ENCODE results near the gene PGGT1B. TPM values are rescaled to one million over a fixed set of nuclear protein-coding genes. Genes with fewer than 3 reads are reported as not detected.
A peak's percentile ranks its signal among the peaks of the same experiment; 100 is the strongest.

PGGT1B gene
- total RNA-seq, 2 donors from 2014 or later, result 39.3 to 44.9 TPM

- DNase-seq (no peak), ATAC-seq (no peak)
- no peak overlapping the region for H3K4me3 Mint-ChIP-seq
- H3K27me3 Mint-ChIP-seq, result no peaks in the 10 kb centered on the region
- H3K4me1 Mint-ChIP-seq, result peaks cover 8% of the 10 kb centered on the region
- H3K36me3 Mint-ChIP-seq (ENCODE audit: low read depth), result peaks cover 7% of the 10 kb centered on the region
- no peaks in the 10 kb centered on the region for H3K9me3 ChIP-seq (ENCODE audit: control insufficient read depth, low read length, poor library complexity, severe bottlenecking)
- H3K27ac Mint-ChIP-seq, result peak overlapping the region; percentile 83
Measured at GRCh38 chr5:115241881-115242642, 20.6 kb downstream of the PGGT1B start.

- Mint-ChIP-seq H3K27me3 (no peaks in the 10 kb centered on the region), H3K4me1 (peaks cover 9% of the 10 kb centered on the region), H3K27ac (no peak overlapping the region), H3K4me3 (no peak overlapping the region), H3K36me3 (ENCODE audit: low read depth) (peaks cover 11% of the 10 kb centered on the region)
- ATAC-seq (no peak), DNase-seq (no peak)
- H3K9me3 ChIP-seq (ENCODE audit: control insufficient read depth, low read length, poor library complexity, severe bottlenecking), result no peaks in the 10 kb centered on the region
Measured at GRCh38 chr5:115237066-115237465, 25.6 kb downstream of the PGGT1B start.

- Mint-ChIP-seq H3K4me1 (peaks cover 9% of the 10 kb centered on the region), H3K27me3 (no peaks in the 10 kb centered on the region), H3K4me3 (no peak overlapping the region), H3K36me3 (ENCODE audit: low read depth) (peaks cover 11% of the 10 kb centered on the region), H3K27ac (no peak overlapping the region)
- no peak for ATAC-seq
- no peaks in the 10 kb centered on the region for H3K9me3 ChIP-seq (ENCODE audit: control insufficient read depth, low read length, poor library complexity, severe bottlenecking)
- DNase-seq, result no peak
Measured at GRCh38 chr5:115236599-115236998, 26.1 kb downstream of the PGGT1B start.

- peaks cover 26% of the 10 kb centered on the region for H3K4me1 Mint-ChIP-seq
- peaks cover 19% of the 10 kb centered on the region for H3K36me3 Mint-ChIP-seq (ENCODE audit: low read depth)
- no peak overlapping the region for H3K4me3 Mint-ChIP-seq
- ATAC-seq (no peak), DNase-seq (no peak)
- H3K27me3 Mint-ChIP-seq, result no peaks in the 10 kb centered on the region
- H3K9me3 ChIP-seq (ENCODE audit: control insufficient read depth, low read length, poor library complexity, severe bottlenecking), result no peaks in the 10 kb centered on the region
- H3K27ac Mint-ChIP-seq, result no peak overlapping the region
Measured at GRCh38 chr5:115231598-115231997, 31.1 kb downstream of the PGGT1B start.

GRCh38 chr5:115229606-115230005, 33.1 kb downstream of the PGGT1B start:
- Mint-ChIP-seq H3K4me1 (peaks cover 24% of the 10 kb centered on the region), H3K27ac (no peak overlapping the region), H3K36me3 (ENCODE audit: low read depth) (peaks cover 20% of the 10 kb centered on the region), H3K4me3 (no peak overlapping the region), H3K27me3 (no peaks in the 10 kb centered on the region)
- ATAC-seq (no peak), DNase-seq (no peak)
- H3K9me3 ChIP-seq (ENCODE audit: control insufficient read depth, low read length, poor library complexity, severe bottlenecking), result no peaks in the 10 kb centered on the region

- Mint-ChIP-seq H3K4me3 (no peak overlapping the region), H3K36me3 (ENCODE audit: low read depth) (peaks cover 21% of the 10 kb centered on the region)
Measured at GRCh38 chr5:115227281-115227680, 35.4 kb downstream of the PGGT1B start.

GRCh38 chr5:115214541-115214940, 48.1 kb downstream of the PGGT1B start:
- Mint-ChIP-seq H3K27ac (no peak overlapping the region), H3K36me3 (ENCODE audit: low read depth) (peaks cover 2% of the 10 kb centered on the region)

More at GRCh38 chr5:115227281-115227680, 35.4 kb downstream of the PGGT1B start:
- Mint-ChIP-seq H3K4me1 (peaks cover 20% of the 10 kb centered on the region), H3K27me3 (no peaks in the 10 kb centered on the region), H3K27ac (no peak overlapping the region)
- ATAC-seq (no peak), DNase-seq (no peak)
- H3K9me3 ChIP-seq (ENCODE audit: control insufficient read depth, low read length, poor library complexity, severe bottlenecking), result no peaks in the 10 kb centered on the region

GRCh38 chr5:115209279-115209678, 53.4 kb downstream of the PGGT1B start:
- Mint-ChIP-seq H3K36me3 (ENCODE audit: low read depth) (peaks cover 7% of the 10 kb centered on the region), H3K4me3 (no peak overlapping the region)

More at GRCh38 chr5:115214541-115214940, 48.1 kb downstream of the PGGT1B start:
- H3K27me3 Mint-ChIP-seq, result no peaks in the 10 kb centered on the region
- H3K4me3 Mint-ChIP-seq, result no peak overlapping the region
- H3K4me1 Mint-ChIP-seq, result peaks cover 4% of the 10 kb centered on the region
- DNase-seq (no peak), ATAC-seq (no peak)
- H3K9me3 ChIP-seq (ENCODE audit: control insufficient read depth, low read length, poor library complexity, severe bottlenecking), result peaks cover 2% of the 10 kb centered on the region

GRCh38 chr5:115202952-115203351, 59.7 kb downstream of the PGGT1B start:
- no peak overlapping the region for H3K27ac Mint-ChIP-seq
- peaks cover 7% of the 10 kb centered on the region for H3K4me1 Mint-ChIP-seq
- H3K36me3 Mint-ChIP-seq (ENCODE audit: low read depth), result no peaks in the 10 kb centered on the region
- no peaks in the 10 kb centered on the region for H3K9me3 ChIP-seq (ENCODE audit: control insufficient read depth, low read length, poor library complexity, severe bottlenecking)
- no peak for ATAC-seq
- H3K27me3 Mint-ChIP-seq, result no peaks in the 10 kb centered on the region
- no peak for DNase-seq
- no peak overlapping the region for H3K4me3 Mint-ChIP-seq

More at GRCh38 chr5:115209279-115209678, 53.4 kb downstream of the PGGT1B start:
- H3K27me3 Mint-ChIP-seq, result no peaks in the 10 kb centered on the region
- H3K4me1 Mint-ChIP-seq, result peaks cover 9% of the 10 kb centered on the region
- H3K9me3 ChIP-seq (ENCODE audit: control insufficient read depth, low read length, poor library complexity, severe bottlenecking), result peaks cover 2% of the 10 kb centered on the region
- ATAC-seq (peak; percentile 94), DNase-seq (no peak)
- H3K27ac Mint-ChIP-seq, result peak overlapping the region; percentile 85

GRCh38 chr5:115196161-115196560, 66.5 kb downstream of the PGGT1B start:
- Mint-ChIP-seq H3K36me3 (ENCODE audit: low read depth) (peaks cover 3% of the 10 kb centered on the region), H3K4me3 (no peak overlapping the region), H3K27me3 (no peaks in the 10 kb centered on the region), H3K27ac (no peak overlapping the region), H3K4me1 (no peaks in the 10 kb centered on the region)
- DNase-seq (no peak), ATAC-seq (no peak)
- H3K9me3 ChIP-seq (ENCODE audit: control insufficient read depth, low read length, poor library complexity, severe bottlenecking), result no peaks in the 10 kb centered on the region

- DNase-seq (no peak), ATAC-seq (no peak)
- Mint-ChIP-seq H3K36me3 (ENCODE audit: low read depth) (peaks cover 3% of the 10 kb centered on the region), H3K27me3 (peaks cover 9% of the 10 kb centered on the region), H3K4me3 (no peak overlapping the region), H3K27ac (no peak overlapping the region), H3K4me1 (no peaks in the 10 kb centered on the region)
- no peaks in the 10 kb centered on the region for H3K9me3 ChIP-seq (ENCODE audit: control insufficient read depth, low read length, poor library complexity, severe bottlenecking)
Measured at GRCh38 chr5:115194676-115195075, 68.0 kb downstream of the PGGT1B start.

- ATAC-seq (no peak), DNase-seq (no peak)
- Mint-ChIP-seq H3K36me3 (ENCODE audit: low read depth) (peaks cover 3% of the 10 kb centered on the region), H3K4me1 (no peaks in the 10 kb centered on the region), H3K27ac (no peak overlapping the region), H3K27me3 (peaks cover 9% of the 10 kb centered on the region), H3K4me3 (no peak overlapping the region)
- H3K9me3 ChIP-seq (ENCODE audit: control insufficient read depth, low read length, poor library complexity, severe bottlenecking), result no peaks in the 10 kb centered on the region
Measured at GRCh38 chr5:115193295-115193694, 69.4 kb downstream of the PGGT1B start.

GRCh38 chr5:115192098-115192497, 70.6 kb downstream of the PGGT1B start:
- H3K27ac Mint-ChIP-seq, result no peak overlapping the region
- ATAC-seq (no peak), DNase-seq (no peak)
- H3K4me3 Mint-ChIP-seq, result no peak overlapping the region
- peaks cover 14% of the 10 kb centered on the region for H3K27me3 Mint-ChIP-seq
- peaks cover 3% of the 10 kb centered on the region for H3K36me3 Mint-ChIP-seq (ENCODE audit: low read depth)
- H3K9me3 ChIP-seq (ENCODE audit: control insufficient read depth, low read length, poor library complexity, severe bottlenecking), result no peaks in the 10 kb centered on the region
- no peaks in the 10 kb centered on the region for H3K4me1 Mint-ChIP-seq

- H3K9me3 ChIP-seq (ENCODE audit: control insufficient read depth, low read length, poor library complexity, severe bottlenecking), result no peaks in the 10 kb centered on the region
- Mint-ChIP-seq H3K27ac (no peak overlapping the region), H3K4me3 (no peak overlapping the region), H3K27me3 (peaks cover 19% of the 10 kb centered on the region), H3K4me1 (no peaks in the 10 kb centered on the region), H3K36me3 (ENCODE audit: low read depth) (peaks cover 2% of the 10 kb centered on the region)
- DNase-seq, result no peak
- no peak for ATAC-seq
Measured at GRCh38 chr5:115191474-115192031, 71.1 kb downstream of the PGGT1B start.
